RWPE2 (cell line): Measurements from ENCODE around the gene BPIFB4.

Experiments used
- ATAC-seq: fragments of 200-7000 bp; cut with Tn5 transposase; 3 replicates; pipeline ENCODE4 v1.9.1; 2021; ENCODE audit warnings: low read depth
- DNase-seq: peaks from one replicate; pipeline ENCODE4 v3.0.0-alpha.2; 2020; ENCODE audit warnings: low spot score
- H3K27ac ChIP-seq: fragments of 450-650 bp; 2 replicates; pipeline ENCODE4 v1.5.1; 2017; ENCODE audit warnings: mild to moderate bottlenecking; ENCODE audit not compliant: poor library complexity, severe bottlenecking
- H3K27me3 ChIP-seq: fragments of 250-450 bp; sonication (Bioruptor Pico); 2 replicates; pipeline ENCODE4 v1.5.1; 2021; ENCODE audit warnings: mild to moderate bottlenecking, moderate library complexity; ENCODE audit not compliant: insufficient read depth, poor library complexity, severe bottlenecking
- H3K36me3 ChIP-seq: fragments of 250-450 bp; sonication (Bioruptor Pico); 2 replicates; pipeline ENCODE4 v1.5.1; 2020; ENCODE audit warnings: low read depth, mild to moderate bottlenecking, moderate library complexity
- H3K4me1 ChIP-seq: fragments of 250-450 bp; sonication (Bioruptor Pico); 2 replicates; pipeline ENCODE4 v1.5.1; 2021; ENCODE audit warnings: mild to moderate bottlenecking, moderate library complexity; ENCODE audit not compliant: insufficient read depth, poor library complexity, severe bottlenecking
- H3K4me3 ChIP-seq: fragments of 250-450 bp; sonication (Bioruptor Pico); 2 replicates; pipeline ENCODE4 v1.5.1; 2021; ENCODE audit warnings: mild to moderate bottlenecking, moderate library complexity; ENCODE audit not compliant: severe bottlenecking
- H3K9me3 ChIP-seq: fragments of 250-450 bp; sonication (Bioruptor Pico); 2 replicates; pipeline ENCODE4 v1.5.1; 2021; ENCODE audit warnings: mild to moderate bottlenecking, moderate library complexity; ENCODE audit not compliant: severe bottlenecking
- TF ChIP-seq, protein P1 (sequence below): fragments of 450-650 bp; IDR thresholded peaks from one replicate; pipeline ENCODE4 v1.5.1; 2017; ENCODE audit warnings: mild to moderate bottlenecking, moderate library complexity; ENCODE audit not compliant: poor library complexity, severe bottlenecking

Gene BPIFB4

DNA sequence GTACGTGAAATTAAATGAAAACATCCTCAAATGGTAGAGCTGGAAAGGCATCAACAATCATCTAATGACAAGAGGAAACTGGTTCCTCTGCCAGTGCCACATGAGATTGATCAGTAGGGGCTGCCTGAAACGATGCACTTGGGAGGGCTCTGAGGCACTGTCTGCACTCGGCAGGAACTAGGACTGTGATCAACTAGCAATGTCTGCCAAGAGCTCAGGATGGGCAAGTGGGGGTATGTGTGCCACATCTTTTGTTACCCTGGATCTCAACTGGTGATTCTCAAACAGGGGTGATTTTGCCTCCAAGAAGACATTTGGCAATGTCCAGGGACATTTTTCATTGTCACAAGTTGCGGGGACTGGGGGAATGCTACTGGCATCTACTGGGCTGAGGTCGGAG lies 46.1 kb upstream of the BPIFB4 start:
- H3K4me3 ChIP-seq, result no peak overlapping the region
- H3K27me3 ChIP-seq, result peaks cover 15% of the 10 kb centered on the region
- DNase-seq, result no peak
- TF ChIP-seq, protein P1, sequence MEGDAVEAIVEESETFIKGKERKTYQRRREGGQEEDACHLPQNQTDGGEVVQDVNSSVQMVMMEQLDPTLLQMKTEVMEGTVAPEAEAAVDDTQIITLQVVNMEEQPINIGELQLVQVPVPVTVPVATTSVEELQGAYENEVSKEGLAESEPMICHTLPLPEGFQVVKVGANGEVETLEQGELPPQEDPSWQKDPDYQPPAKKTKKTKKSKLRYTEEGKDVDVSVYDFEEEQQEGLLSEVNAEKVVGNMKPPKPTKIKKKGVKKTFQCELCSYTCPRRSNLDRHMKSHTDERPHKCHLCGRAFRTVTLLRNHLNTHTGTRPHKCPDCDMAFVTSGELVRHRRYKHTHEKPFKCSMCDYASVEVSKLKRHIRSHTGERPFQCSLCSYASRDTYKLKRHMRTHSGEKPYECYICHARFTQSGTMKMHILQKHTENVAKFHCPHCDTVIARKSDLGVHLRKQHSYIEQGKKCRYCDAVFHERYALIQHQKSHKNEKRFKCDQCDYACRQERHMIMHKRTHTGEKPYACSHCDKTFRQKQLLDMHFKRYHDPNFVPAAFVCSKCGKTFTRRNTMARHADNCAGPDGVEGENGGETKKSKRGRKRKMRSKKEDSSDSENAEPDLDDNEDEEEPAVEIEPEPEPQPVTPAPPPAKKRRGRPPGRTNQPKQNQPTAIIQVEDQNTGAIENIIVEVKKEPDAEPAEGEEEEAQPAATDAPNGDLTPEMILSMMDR, result no peak
- no peaks in the 10 kb centered on the region for H3K9me3 ChIP-seq
- no peaks in the 10 kb centered on the region for H3K4me1 ChIP-seq
- no peak overlapping the region for H3K27ac ChIP-seq
- H3K36me3 ChIP-seq, result no peaks in the 10 kb centered on the region
- ATAC-seq, result no peak

DNA sequence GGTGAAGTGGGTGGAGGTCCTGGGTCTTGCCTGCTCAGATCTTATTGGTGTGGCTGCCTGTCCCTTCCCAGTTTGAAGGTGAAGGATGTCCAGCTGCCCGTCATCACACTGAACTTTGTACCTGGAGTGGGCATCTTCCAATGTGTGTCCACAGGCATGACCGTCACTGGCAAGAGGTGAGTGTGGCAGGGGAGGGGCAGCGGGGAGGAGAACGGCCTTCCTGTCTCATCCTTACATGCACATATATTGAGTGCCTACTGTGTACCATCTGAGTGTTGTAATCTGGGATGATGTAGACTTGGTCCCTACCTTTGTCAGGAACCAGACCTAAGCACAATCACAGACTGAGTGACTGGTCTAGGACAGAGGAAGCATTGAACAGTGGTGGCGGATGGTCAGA lies 45.3 kb upstream of the BPIFB4 start:
- H3K27ac ChIP-seq, result no peak overlapping the region
- no peaks in the 10 kb centered on the region for H3K9me3 ChIP-seq
- H3K36me3 ChIP-seq, result no peaks in the 10 kb centered on the region
- no peak for DNase-seq
- TF ChIP-seq, protein P1, result no peak
- no peaks in the 10 kb centered on the region for H3K4me1 ChIP-seq
- H3K27me3 ChIP-seq, result peaks cover 12% of the 10 kb centered on the region
- no peak overlapping the region for H3K4me3 ChIP-seq
- ATAC-seq, result no peak

DNA sequence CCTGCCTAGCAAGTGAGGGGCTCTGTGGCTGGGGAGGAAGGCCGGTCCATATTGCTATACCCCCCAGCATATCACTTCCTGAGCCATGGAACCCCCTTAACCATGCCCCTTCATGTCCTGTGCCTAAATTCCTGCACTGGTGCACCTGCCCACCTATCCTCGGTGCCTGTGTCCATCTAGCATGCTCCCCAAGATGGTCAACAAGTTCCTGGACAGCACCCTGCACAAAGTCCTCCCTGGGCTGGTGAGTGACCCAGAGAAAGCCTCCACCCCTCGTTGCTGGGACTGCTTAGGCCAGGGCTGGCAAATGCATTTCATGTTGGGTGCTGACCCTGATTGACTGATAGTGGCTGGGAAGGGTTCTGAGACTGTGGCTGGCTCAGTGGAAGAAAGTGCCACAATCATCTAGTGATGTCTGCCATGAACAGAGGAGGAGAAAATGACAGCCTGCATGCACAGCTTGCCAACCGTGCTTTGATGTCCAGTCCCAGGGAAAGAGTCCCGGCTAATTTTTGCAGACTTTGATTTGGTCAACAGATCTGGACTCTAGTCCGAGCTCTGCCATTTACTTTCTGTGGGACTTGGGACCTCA lies 44.4 kb upstream of the BPIFB4 start:
- Histone ChIP-seq H3K36me3 (no peaks in the 10 kb centered on the region), H3K4me3 (no peak overlapping the region), H3K9me3 (no peaks in the 10 kb centered on the region), H3K27me3 (peaks cover 6% of the 10 kb centered on the region), H3K27ac (no peak overlapping the region), H3K4me1 (no peaks in the 10 kb centered on the region)
- DNase-seq (no peak), ATAC-seq (no peak)
- TF ChIP-seq, protein P1, result no peak

DNA sequence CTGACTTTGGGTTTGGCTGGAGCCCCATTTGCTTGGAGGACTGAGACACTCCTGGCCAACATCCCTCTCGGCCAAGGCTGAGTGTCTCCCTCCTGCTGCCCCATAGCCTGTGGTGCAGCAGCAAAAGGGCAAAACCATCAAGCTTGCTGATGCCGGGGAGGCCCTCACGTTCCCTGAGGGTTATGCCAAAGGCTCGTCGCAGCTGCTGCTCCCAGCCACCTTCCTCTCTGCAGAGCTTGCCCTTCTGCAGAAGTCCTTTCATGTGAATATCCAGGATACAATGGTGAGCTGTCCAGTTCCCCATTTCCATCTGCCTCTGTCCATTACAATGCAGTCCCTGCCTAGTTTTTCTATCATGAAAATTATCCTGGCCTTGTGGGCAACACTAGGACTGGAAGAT lies 42.0 kb upstream of the BPIFB4 start:
- Histone ChIP-seq H3K36me3 (no peaks in the 10 kb centered on the region), H3K27ac (no peak overlapping the region), H3K4me3 (no peak overlapping the region), H3K27me3 (peaks cover 3% of the 10 kb centered on the region), H3K9me3 (no peaks in the 10 kb centered on the region), H3K4me1 (no peaks in the 10 kb centered on the region)
- TF ChIP-seq, protein P1, result no peak
- no peak for ATAC-seq
- DNase-seq, result no peak

DNA sequence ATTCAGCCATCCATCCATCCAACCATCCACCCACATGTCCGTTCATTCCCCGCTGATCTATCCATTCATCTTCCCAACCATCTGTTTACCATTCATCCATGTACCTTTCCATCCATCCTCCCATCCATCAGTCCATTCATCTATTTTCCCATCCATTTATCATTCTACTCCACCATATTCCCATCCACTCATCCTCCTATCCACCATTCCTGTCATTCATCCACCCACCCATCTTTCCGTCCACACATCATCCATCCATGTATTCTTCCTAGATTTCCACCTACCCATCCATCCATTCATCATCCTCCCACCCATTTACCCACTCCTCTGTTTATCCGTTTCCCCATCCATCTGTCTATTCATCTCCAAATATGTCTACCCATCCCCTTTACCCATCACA lies 41.2 kb upstream of the BPIFB4 start:
- H3K27ac ChIP-seq, result no peak overlapping the region
- no peak overlapping the region for H3K4me3 ChIP-seq
- ATAC-seq, result no peak
- DNase-seq, result no peak
- no peaks in the 10 kb centered on the region for H3K4me1 ChIP-seq
- peaks cover 3% of the 10 kb centered on the region for H3K27me3 ChIP-seq
- H3K36me3 ChIP-seq, result no peaks in the 10 kb centered on the region
- TF ChIP-seq, protein P1, result no peak
- H3K9me3 ChIP-seq, result no peaks in the 10 kb centered on the region
